ENCODE data around the gene DDR2. TPM values are rescaled to one million over a fixed set of nuclear protein-coding genes. Genes with fewer than 3 reads are reported as not detected.
"Not testable (repeated sequence)": the region's sequence is repeated elsewhere in the genome, so short reads cannot be mapped to it uniquely, and the experiment has no call there.

DDR2 gene
- total RNA-seq, 1 experiment from 2014 or later: 1.9 TPM

DNA sequence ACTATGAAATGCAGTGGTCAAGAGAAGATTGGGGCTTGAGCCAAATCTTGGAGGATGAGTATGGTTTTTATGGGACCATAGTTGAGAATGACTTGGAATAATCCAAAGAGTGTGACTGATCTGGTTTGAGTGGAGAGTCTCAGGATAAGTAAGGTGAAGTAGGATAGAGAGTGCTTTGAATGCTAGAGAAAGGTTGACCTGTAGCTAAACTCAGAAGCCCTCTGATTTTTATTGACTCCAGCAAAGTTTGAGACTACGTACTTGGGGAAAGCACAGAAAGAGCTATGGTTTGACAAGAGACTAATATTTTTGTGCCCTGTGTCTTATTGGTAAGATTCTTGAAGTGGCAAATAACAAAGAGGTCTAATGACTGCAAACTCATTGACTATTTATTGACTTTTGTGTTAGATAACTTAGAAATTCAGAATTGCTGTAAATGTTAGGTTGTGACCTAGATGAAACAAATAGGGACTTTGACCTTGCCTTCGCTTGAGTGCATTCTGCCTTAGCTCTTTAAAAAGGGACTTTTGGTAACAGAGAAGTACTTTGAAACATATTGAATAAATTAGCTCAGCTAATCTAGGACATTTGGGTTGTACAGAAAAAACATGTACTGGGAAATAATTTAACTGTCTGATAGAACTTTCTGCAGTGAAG, 35.6 kb upstream of the DDR2 start:
- no peaks in the 10 kb centered on the region for H3K27me3 ChIP-seq (ENCODE audit: control insufficient read depth, insufficient read depth, low read length)
- ChIA-PET POLR2A (interaction anchor here (0.5 kb wide), 1 partner anchor 163 kb away, joined by 5 read pairs; no protein-coding TSS in a partner anchor), CTCF (no interaction called here)
- intact Hi-C loops (cut with micrococcal nuclease; ENCODE audit: unreplicated experiment) (no loop called here), in situ Hi-C loops (cut with HindIII; ENCODE audit: low pct_unique_long_range_greater_than_20kb, low sequenced_read_pairs) (no loop called here)
- no peaks in the 10 kb centered on the region for H3K4me1 ChIP-seq (ENCODE audit: control insufficient read depth, insufficient read depth, low read length)
- no peak for DNase-seq (ENCODE audit: low read depth, low spot score)
- H3K36me3 ChIP-seq (ENCODE audit: control insufficient read depth, insufficient read depth, low read length): peaks cover 24% of the 10 kb centered on the region
- ATAC-seq: no peak
- H3K4me3 ChIP-seq (ENCODE audit: low read depth in 2 of 2, low read length in 2 of 2): no peak overlapping the region
- H3K9me3 ChIP-seq (ENCODE audit: control insufficient read depth, insufficient read depth, low read depth, low read length): no peaks in the 10 kb centered on the region
- no peak overlapping the region for H3K27ac ChIP-seq (ENCODE audit: low read length)
- no TSS peak for BruUV-seq (replicated peaks)
- TF ChIP-seq POLR2AphosphoS5 (IDR thresholded peaks at IDR 0.05; ENCODE audit: low read depth, low read length) (no peak), TCF7L2 (IDR thresholded peaks at IDR 0.05; ENCODE audit: low read depth, low read length) (no peak), SIN3A (IDR thresholded peaks at IDR 0.05; ENCODE audit: borderline replicate concordance, insufficient read depth, low read depth, low read length) (no peak)
- TF ChIP-seq, protein P1, sequence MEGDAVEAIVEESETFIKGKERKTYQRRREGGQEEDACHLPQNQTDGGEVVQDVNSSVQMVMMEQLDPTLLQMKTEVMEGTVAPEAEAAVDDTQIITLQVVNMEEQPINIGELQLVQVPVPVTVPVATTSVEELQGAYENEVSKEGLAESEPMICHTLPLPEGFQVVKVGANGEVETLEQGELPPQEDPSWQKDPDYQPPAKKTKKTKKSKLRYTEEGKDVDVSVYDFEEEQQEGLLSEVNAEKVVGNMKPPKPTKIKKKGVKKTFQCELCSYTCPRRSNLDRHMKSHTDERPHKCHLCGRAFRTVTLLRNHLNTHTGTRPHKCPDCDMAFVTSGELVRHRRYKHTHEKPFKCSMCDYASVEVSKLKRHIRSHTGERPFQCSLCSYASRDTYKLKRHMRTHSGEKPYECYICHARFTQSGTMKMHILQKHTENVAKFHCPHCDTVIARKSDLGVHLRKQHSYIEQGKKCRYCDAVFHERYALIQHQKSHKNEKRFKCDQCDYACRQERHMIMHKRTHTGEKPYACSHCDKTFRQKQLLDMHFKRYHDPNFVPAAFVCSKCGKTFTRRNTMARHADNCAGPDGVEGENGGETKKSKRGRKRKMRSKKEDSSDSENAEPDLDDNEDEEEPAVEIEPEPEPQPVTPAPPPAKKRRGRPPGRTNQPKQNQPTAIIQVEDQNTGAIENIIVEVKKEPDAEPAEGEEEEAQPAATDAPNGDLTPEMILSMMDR (IDR thresholded peaks at IDR 0.05): no peak
- TF ChIP-seq, protein P2, sequence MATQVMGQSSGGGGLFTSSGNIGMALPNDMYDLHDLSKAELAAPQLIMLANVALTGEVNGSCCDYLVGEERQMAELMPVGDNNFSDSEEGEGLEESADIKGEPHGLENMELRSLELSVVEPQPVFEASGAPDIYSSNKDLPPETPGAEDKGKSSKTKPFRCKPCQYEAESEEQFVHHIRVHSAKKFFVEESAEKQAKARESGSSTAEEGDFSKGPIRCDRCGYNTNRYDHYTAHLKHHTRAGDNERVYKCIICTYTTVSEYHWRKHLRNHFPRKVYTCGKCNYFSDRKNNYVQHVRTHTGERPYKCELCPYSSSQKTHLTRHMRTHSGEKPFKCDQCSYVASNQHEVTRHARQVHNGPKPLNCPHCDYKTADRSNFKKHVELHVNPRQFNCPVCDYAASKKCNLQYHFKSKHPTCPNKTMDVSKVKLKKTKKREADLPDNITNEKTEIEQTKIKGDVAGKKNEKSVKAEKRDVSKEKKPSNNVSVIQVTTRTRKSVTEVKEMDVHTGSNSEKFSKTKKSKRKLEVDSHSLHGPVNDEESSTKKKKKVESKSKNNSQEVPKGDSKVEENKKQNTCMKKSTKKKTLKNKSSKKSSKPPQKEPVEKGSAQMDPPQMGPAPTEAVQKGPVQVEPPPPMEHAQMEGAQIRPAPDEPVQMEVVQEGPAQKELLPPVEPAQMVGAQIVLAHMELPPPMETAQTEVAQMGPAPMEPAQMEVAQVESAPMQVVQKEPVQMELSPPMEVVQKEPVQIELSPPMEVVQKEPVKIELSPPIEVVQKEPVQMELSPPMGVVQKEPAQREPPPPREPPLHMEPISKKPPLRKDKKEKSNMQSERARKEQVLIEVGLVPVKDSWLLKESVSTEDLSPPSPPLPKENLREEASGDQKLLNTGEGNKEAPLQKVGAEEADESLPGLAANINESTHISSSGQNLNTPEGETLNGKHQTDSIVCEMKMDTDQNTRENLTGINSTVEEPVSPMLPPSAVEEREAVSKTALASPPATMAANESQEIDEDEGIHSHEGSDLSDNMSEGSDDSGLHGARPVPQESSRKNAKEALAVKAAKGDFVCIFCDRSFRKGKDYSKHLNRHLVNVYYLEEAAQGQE (IDR thresholded peaks at IDR 0.05; ENCODE audit: insufficient read depth in 1 of 2, low read depth in 2 of 2, low read length in 1 of 2): no peak

DNA sequence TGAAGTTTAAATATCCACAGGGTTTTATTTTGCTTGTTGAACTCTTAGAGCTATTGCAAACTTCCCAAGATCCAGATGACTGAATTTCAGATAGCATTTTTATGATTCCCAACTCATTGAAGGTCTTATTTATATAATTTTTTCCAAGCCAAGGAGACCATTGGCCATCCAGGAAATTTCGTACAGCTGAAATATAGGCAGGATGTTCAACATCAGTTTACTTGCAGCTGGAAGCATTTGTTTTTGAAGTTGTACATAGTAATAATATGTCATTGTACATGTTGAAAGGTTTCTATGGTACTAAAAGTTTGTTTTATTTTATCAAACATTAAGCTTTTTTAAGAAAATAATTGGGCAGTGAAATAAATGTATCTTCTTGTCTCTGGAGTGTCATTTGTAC, 32.8 kb upstream of the DDR2 start:
- no peaks in the 10 kb centered on the region for H3K9me3 ChIP-seq (ENCODE audit: control insufficient read depth, insufficient read depth, low read depth, low read length)
- CTCF ChIA-PET: no interaction called here
- H3K36me3 ChIP-seq (ENCODE audit: control insufficient read depth, insufficient read depth, low read length): peaks cover 24% of the 10 kb centered on the region
- ATAC-seq: no peak
- H3K27ac ChIP-seq (ENCODE audit: low read length): no peak overlapping the region
- intact Hi-C loops (cut with micrococcal nuclease; ENCODE audit: unreplicated experiment): no loop called here
- H3K4me1 ChIP-seq (ENCODE audit: control insufficient read depth, insufficient read depth, low read length): no peaks in the 10 kb centered on the region
- no peak for TF ChIP-seq SIN3A (IDR thresholded peaks at IDR 0.05; ENCODE audit: borderline replicate concordance, insufficient read depth, low read depth, low read length)
- TF ChIP-seq, protein P1 (IDR thresholded peaks at IDR 0.05): no peak
- no peak for TF ChIP-seq POLR2AphosphoS5 (IDR thresholded peaks at IDR 0.05; ENCODE audit: low read depth, low read length)
- TF ChIP-seq, protein P2 (IDR thresholded peaks at IDR 0.05; ENCODE audit: insufficient read depth in 1 of 2, low read depth in 2 of 2, low read length in 1 of 2): no peak
- in situ Hi-C loops (cut with HindIII; ENCODE audit: low pct_unique_long_range_greater_than_20kb, low sequenced_read_pairs): no loop called here
- H3K4me3 ChIP-seq (ENCODE audit: low read depth in 2 of 2, low read length in 2 of 2): no peak overlapping the region
- no peaks in the 10 kb centered on the region for H3K27me3 ChIP-seq (ENCODE audit: control insufficient read depth, insufficient read depth, low read length)
- DNase-seq (ENCODE audit: low read depth, low spot score): no peak
- POLR2A ChIA-PET: no interaction called here
- no TSS peak for BruUV-seq (replicated peaks)

DNA sequence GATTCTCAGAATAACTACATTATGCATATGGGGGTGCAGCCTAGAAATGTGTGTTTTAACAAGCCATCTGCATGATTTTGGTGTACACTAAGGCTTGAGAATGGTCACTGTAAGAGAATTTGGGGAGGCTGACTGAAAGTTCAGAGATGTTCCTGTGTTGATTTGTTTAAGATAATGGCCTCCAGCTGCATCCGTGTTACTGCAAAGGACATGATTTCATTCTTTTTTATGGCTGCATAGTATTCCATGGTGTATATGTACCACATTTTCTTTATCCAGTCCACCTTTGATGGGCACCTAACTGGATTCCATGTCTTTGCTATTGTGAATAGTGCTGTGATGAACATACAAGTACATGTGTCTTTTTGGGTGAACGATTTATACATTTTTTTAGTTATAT, 29.1 kb upstream of the DDR2 start:
- POLR2A ChIA-PET; BruUV-seq (replicated peaks); CTCF ChIA-PET: not testable (repeated sequence)

More for the DNA sequence above, 29.1 kb upstream of the DDR2 start:
- H3K9me3 ChIP-seq (ENCODE audit: control insufficient read depth, insufficient read depth, low read depth, low read length); H3K4me3 ChIP-seq (ENCODE audit: low read depth in 2 of 2, low read length in 2 of 2); ATAC-seq; H3K27ac ChIP-seq (ENCODE audit: low read length); in situ Hi-C loops (cut with HindIII; ENCODE audit: low pct_unique_long_range_greater_than_20kb, low sequenced_read_pairs); H3K4me1 ChIP-seq (ENCODE audit: control insufficient read depth, insufficient read depth, low read length); intact Hi-C loops (cut with micrococcal nuclease; ENCODE audit: unreplicated experiment); DNase-seq (ENCODE audit: low read depth, low spot score); H3K27me3 ChIP-seq (ENCODE audit: control insufficient read depth, insufficient read depth, low read length): not testable (repeated sequence)
- peaks cover 17% of the 10 kb centered on the region for H3K36me3 ChIP-seq (ENCODE audit: control insufficient read depth, insufficient read depth, low read length)
